HCT116 (cell line): ENCODE data around the gene ANO8. TPM values are rescaled to one million over a fixed set of nuclear protein-coding genes. Genes with fewer than 3 reads are reported as not detected.
"Not testable (repeated sequence)": the region's sequence is repeated elsewhere in the genome, so short reads cannot be mapped to it uniquely, and the experiment has no call there.

Experiments used
- ATAC-seq: fragments of 200-7000 bp; cut with Tn5 transposase; 2 replicates; pipeline ENCODE4 v1.9.1; 2020; ENCODE audit warnings: mild to moderate bottlenecking, moderate library complexity
- BruUV-seq: library from RNA; stranded (reverse); fragments of 400-500 nt; replicated peaks from 2 replicates; lab custom pipeline; 2021; lab: Mats Ljungman, UMichigan
- CTCF ChIA-PET: fragments of 300-600 bp; sonication (Branson Sonifier 250); formaldehyde crosslinking; loops from one replicate; lab custom pipeline; 2021; ENCODE audit warnings: antibody characterized with exemption; lab: Charles Lee
- POLR2A ChIA-PET: fragments of 300-600, 350-600 bp; sonication (Branson Sonifier 250); formaldehyde crosslinking; loops from one replicate; lab custom pipeline; 2021; ENCODE audit warnings: antibody characterized with exemption; lab: Charles Lee
- RAD21 ChIA-PET, 2 experiments: fragments of 300-600 bp; sonication (Branson Sonifier 250); formaldehyde crosslinking; loops; one replicate each; lab custom pipeline; 2023; ENCODE audit warnings: low total read pairs in 2 of 2; ENCODE audit not compliant: uncharacterized antibody in 2 of 2, unreplicated experiment in 2 of 2, low non-redundant PET in 1 of 2; lab: Charles Lee
- DNase-seq: peaks from one replicate; pipeline ENCODE4 v3.0.0-alpha.2; 2010; ENCODE audit warnings: low read depth, low spot score
- H2AFZ ChIP-seq: fragments of 200-600 bp; shearing (Covaris generic), sonication (generic); 2 replicates; pipeline ENCODE4 v1.6.1; 2017; ENCODE audit warnings: low read depth, mixed run types, mixed read lengths, antibody characterized with exemption, low read length; ENCODE audit not compliant: poor library complexity, severe bottlenecking
- H3K27ac ChIP-seq: 2 replicates; pipeline ENCODE4 v1.5.1; 2012; ENCODE audit warnings: low read depth, low read length
- H3K27me3 ChIP-seq: fragments of 200-600 bp; sonication (generic); 2 replicates; pipeline ENCODE4 v1.6.1; 2016; ENCODE audit warnings: mixed run types, low read length, mixed read lengths; ENCODE audit not compliant: insufficient read depth
- H3K36me3 ChIP-seq, 2 experiments: fragments of 200-500 bp in 1 of 2; fragments of 200-600 bp in 1 of 2; sonication (Bioruptor generic) in 1 of 2; sonication (generic) in 1 of 2; 2 replicates each; pipeline versions ENCODE4 v1.5.1 to v1.6.1; 2014 to 2016; ENCODE audit warnings: low read length in 2 of 2, inconsistent platforms in 1 of 2, mixed read lengths in 1 of 2, mixed run types in 1 of 2; ENCODE audit not compliant: insufficient read depth in 2 of 2, control insufficient read depth in 1 of 2
- H3K4me1 ChIP-seq, 2 experiments: fragments of 200-600 bp in 1 of 2; sonication (generic) in 1 of 2; 2 replicates each; pipeline versions ENCODE4 v1.5.1 to v1.6.1; 2012 to 2017; ENCODE audit warnings: low read length in 2 of 2, inconsistent platforms in 1 of 2, mild to moderate bottlenecking in 1 of 2, mixed read lengths in 1 of 2, mixed run types in 1 of 2, moderate library complexity in 1 of 2; ENCODE audit not compliant: insufficient read depth in 2 of 2, control insufficient read depth in 1 of 2
- H3K4me2 ChIP-seq: fragments of 200-600 bp; sonication (generic); 2 replicates; pipeline ENCODE4 v1.6.1; 2017; ENCODE audit warnings: mixed run types, low read length, mixed read lengths
- H3K4me3 ChIP-seq, 2 experiments: fragments of 200-600 bp in 1 of 2; sonication (generic) in 1 of 2; replicated peaks in 1 of 2; 2 replicates each; pipeline ENCODE4 v1.5.1; 2011 to 2016; ENCODE audit warnings: low read length in 2 of 2, control low read depth in 1 of 2, low read depth in 1 of 2, mild to moderate bottlenecking in 1 of 2, mixed read lengths in 1 of 2, mixed run types in 1 of 2
- H3K79me2 ChIP-seq: fragments of 200-600 bp; sonication (generic); 2 replicates; pipeline ENCODE4 v1.6.1; 2017; ENCODE audit warnings: mild to moderate bottlenecking, mixed run types, low read length, moderate library complexity, mixed read lengths; ENCODE audit not compliant: insufficient read depth
- H3K9ac ChIP-seq: fragments of 200-600 bp; sonication (generic); 2 replicates; pipeline ENCODE4 v1.6.1; 2016; ENCODE audit warnings: low read length, mixed read lengths
- H3K9me2 ChIP-seq: fragments of 200-600 bp; sonication (generic), shearing (Covaris generic); 2 replicates; pipeline ENCODE4 v1.6.1; 2017; ENCODE audit warnings: mixed run types, mild to moderate bottlenecking, moderate library complexity; ENCODE audit not compliant: insufficient read depth
- H3K9me3 ChIP-seq, 2 experiments: fragments of 200-500 bp in 1 of 2; fragments of 200-600 bp in 1 of 2; sonication (Bioruptor generic) in 1 of 2; sonication (generic) in 1 of 2; 2 replicates each; pipeline ENCODE4 v1.6.1; 2014 to 2017; ENCODE audit warnings: low read length in 2 of 2, mixed read lengths in 2 of 2, inconsistent platforms in 1 of 2, low read depth in 1 of 2, mild to moderate bottlenecking in 1 of 2, mixed run types in 1 of 2, moderate library complexity in 1 of 2; ENCODE audit not compliant: control insufficient read depth in 1 of 2, insufficient read depth in 1 of 2
- H4K20me1 ChIP-seq: fragments of 200-600 bp; sonication (generic), shearing (Covaris generic); 2 replicates; pipeline ENCODE4 v1.6.1; 2017; ENCODE audit warnings: mixed run types, mild to moderate bottlenecking, moderate library complexity; ENCODE audit not compliant: insufficient read depth
- RAD21 ChIP-seq: IDR thresholded peaks from 2 replicates; pipeline ENCODE4 v1.6.1; 2012; ENCODE audit warnings: low read depth, mild to moderate bottlenecking
- YY1 ChIP-seq: IDR thresholded peaks from 2 replicates; pipeline ENCODE4 v1.6.1; 2011; ENCODE audit warnings: low read length, low read depth, moderate library complexity, mild to moderate bottlenecking; ENCODE audit not compliant: insufficient replicate concordance; ENCODE audit errors: extremely low read depth
- intact Hi-C: fragments of 100-400 bp; cut with micrococcal nuclease; formaldehyde crosslinking; loops from 2 replicates; pipeline ENCODE4 v1.10.0; 2022
- total RNA-seq: library from RNA; stranded (reverse); gene quantifications from one replicate; pipeline ENCODE4 v1.2.1, GENCODE V29; 2021; ENCODE audit not compliant: unreplicated experiment
- TF ChIP-seq, protein P1 (sequence below): IDR thresholded peaks from 2 replicates; pipeline ENCODE4 v1.6.1; 2012
- TF ChIP-seq, protein P2 (sequence below): IDR thresholded peaks from 2 replicates; pipeline ENCODE4 v1.6.1; 2012
- TF ChIP-seq, protein P3 (sequence below), 3 experiments: fragments of 200-600 bp in 1 of 3; sonication (generic) in 1 of 3; IDR thresholded peaks in 2 of 3; conservative IDR thresholded peaks in 1 of 3; 2 replicates each; pipeline ENCODE4 v1.5.1; 2012 to 2017; ENCODE audit warnings: low read depth in 2 of 3, low read length in 2 of 3, antibody characterized with exemption in 1 of 3, borderline replicate concordance in 1 of 3, control low read depth in 1 of 3, mild to moderate bottlenecking in 1 of 3, mixed read lengths in 1 of 3, mixed run types in 1 of 3, moderate library complexity in 1 of 3; ENCODE audit not compliant: insufficient read depth in 1 of 3

ANO8 gene
- total RNA-seq, 1 experiment from 2014 or later = 22.9 TPM

GRCh38 chr19:17296273-17296672, 38.4 kb downstream of the ANO8 start:
- ATAC-seq = no peak
- no TSS peak for BruUV-seq
- Histone ChIP-seq H3K9me2 (no peaks in the 10 kb centered on the region), H3K27ac (peak overlapping the region; percentile 23; the same call in 1 of the 2 replicates), H3K4me2 (peak overlapping the region; percentile 20), H3K27me3 (no peaks in the 10 kb centered on the region), H3K36me3 (peaks cover 0 to 10% of the 10 kb centered on the region in 2 experiments; a peak in 2 of 4 replicates), H3K4me3 (no peak overlapping the region), H2AFZ (no peak overlapping the region), H3K4me1 (peaks cover 20 to 34% of the 10 kb centered on the region in 2 experiments), H3K9ac (no peak overlapping the region), H3K9me3 (no peaks in the 10 kb centered on the region; a peak in 1 of 4 replicates), H3K79me2 (peaks cover 37% of the 10 kb centered on the region), H4K20me1 (no peaks in the 10 kb centered on the region)
- intact Hi-C loops = no loop called here
- TF ChIP-seq, protein P1, sequence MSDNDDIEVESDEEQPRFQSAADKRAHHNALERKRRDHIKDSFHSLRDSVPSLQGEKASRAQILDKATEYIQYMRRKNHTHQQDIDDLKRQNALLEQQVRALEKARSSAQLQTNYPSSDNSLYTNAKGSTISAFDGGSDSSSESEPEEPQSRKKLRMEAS = 0 out of 2 replicates have a peak, but pooled peaks have one; percentile 14
- TF ChIP-seq RAD21 = peak; percentile 58
- no peak for TF ChIP-seq YY1
- TF ChIP-seq, protein P2, sequence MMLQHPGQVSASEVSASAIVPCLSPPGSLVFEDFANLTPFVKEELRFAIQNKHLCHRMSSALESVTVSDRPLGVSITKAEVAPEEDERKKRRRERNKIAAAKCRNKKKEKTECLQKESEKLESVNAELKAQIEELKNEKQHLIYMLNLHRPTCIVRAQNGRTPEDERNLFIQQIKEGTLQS = no peak
- TF ChIP-seq, protein P3, sequence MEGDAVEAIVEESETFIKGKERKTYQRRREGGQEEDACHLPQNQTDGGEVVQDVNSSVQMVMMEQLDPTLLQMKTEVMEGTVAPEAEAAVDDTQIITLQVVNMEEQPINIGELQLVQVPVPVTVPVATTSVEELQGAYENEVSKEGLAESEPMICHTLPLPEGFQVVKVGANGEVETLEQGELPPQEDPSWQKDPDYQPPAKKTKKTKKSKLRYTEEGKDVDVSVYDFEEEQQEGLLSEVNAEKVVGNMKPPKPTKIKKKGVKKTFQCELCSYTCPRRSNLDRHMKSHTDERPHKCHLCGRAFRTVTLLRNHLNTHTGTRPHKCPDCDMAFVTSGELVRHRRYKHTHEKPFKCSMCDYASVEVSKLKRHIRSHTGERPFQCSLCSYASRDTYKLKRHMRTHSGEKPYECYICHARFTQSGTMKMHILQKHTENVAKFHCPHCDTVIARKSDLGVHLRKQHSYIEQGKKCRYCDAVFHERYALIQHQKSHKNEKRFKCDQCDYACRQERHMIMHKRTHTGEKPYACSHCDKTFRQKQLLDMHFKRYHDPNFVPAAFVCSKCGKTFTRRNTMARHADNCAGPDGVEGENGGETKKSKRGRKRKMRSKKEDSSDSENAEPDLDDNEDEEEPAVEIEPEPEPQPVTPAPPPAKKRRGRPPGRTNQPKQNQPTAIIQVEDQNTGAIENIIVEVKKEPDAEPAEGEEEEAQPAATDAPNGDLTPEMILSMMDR (IDR thresholded peaks at IDR 0.05 in 2 of 3, conservative IDR thresholded peaks at IDR 0.05 in 1 of 3; ENCODE audit: borderline replicate concordance in 1 of 3, insufficient read depth in 1 of 3, low read depth in 2 of 3, low read length in 2 of 3) = peak in 2 of 3 experiments; percentile 21 to 48; a peak in 2 of 6 replicates
- ChIA-PET POLR2A (interaction anchor here (1.8 kb wide), 1 partner anchor 9 kb away, joined by 4 read pairs; the partner anchor contains the start of gene MRPL34), RAD21 (no interaction called here), CTCF (interaction anchor here (0.6 to 1.2 kb wide), 2 partner anchors 9 to 90 kb away, joined by 3 read pairs; partner anchors contain the start of gene MRPL34)
- no peak for DNase-seq

DNA sequence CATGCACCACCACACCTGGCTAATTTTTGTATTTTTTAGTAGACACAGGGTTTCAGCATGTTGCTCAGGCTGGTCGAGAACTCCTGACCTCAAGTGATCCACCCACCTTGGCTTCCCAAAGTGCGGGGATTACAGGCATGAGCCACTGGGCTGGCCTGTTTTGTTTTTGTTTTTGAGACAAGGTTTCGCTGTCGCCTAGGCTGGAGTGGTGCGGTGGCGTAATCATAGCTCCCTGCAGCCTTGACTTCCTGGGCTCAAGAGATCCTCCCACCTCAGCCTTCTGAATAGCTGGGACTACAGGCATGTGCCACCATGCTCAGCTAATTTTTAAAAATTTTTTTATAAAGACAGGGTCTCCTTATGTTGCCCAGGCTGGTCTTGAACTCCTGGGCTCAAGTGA, 39.1 kb downstream of the ANO8 start:
- ATAC-seq, H3K36me3 ChIP-seq, H2AFZ ChIP-seq, H3K4me3 ChIP-seq, BruUV-seq, H3K4me2 ChIP-seq, H3K9me2 ChIP-seq, H3K27me3 ChIP-seq, H4K20me1 ChIP-seq, DNase-seq, H3K9ac ChIP-seq, intact Hi-C loops, H3K9me3 ChIP-seq: not testable (repeated sequence)
- H3K79me2 ChIP-seq = peaks cover 37% of the 10 kb centered on the region
- ChIA-PET CTCF (interaction anchor here (1.2 kb wide), 1 partner anchor 10 kb away, joined by 5 read pairs; the partner anchor contains the start of gene MRPL34), POLR2A (interaction anchor here (1.8 kb wide), 1 partner anchor 10 kb away, joined by 4 read pairs; the partner anchor contains the start of gene MRPL34), RAD21 (interaction anchor here in 1 of 2 experiments (0.8 kb wide), 1 partner anchor 10 kb away, joined by 3 read pairs; the partner anchor contains the start of gene MRPL34)
- peak overlapping the region; percentile 23; the same call in 1 of the 2 replicates for H3K27ac ChIP-seq
- peaks cover 20 to 40% of the 10 kb centered on the region in 2 experiments for H3K4me1 ChIP-seq
